AG10803 (cell line): Measurements from ENCODE around the gene NEGR1.
A peak's percentile ranks its signal among the peaks of the same experiment; 100 is the strongest.

Experiments
- DNase-seq: peaks from one replicate; pipeline ENCODE4 v3.0.0; 2010; ENCODE audit warnings: low read depth
- H3K4me3 ChIP-seq: 2 replicates; pipeline ENCODE4 v1.5.1; 2011; ENCODE audit warnings: mild to moderate bottlenecking, low read length, control low read depth
- CTCF ChIP-seq: conservative IDR thresholded peaks from 2 replicates; pipeline ENCODE4 v1.5.1; 2011; ENCODE audit warnings: mild to moderate bottlenecking, low read length, control low read depth, inconsistent platforms

The NEGR1 gene

GRCh38 chr1:72285074-72285425 lies 2.7 kb upstream of the NEGR1 start:
- peak overlapping the region; percentile 90 for H3K4me3 ChIP-seq

GRCh38 chr1:72284348-72285073 lies 2.2 kb upstream of the NEGR1 start:
- peak; percentile 98 for DNase-seq
- peak overlapping the region; percentile 90 for H3K4me3 ChIP-seq
- peak; percentile 28 for TF ChIP-seq CTCF

More at GRCh38 chr1:72285074-72285425, 2.7 kb upstream of the NEGR1 start:
- TF ChIP-seq CTCF: peak; percentile 24; the same call in 1 of the 2 replicates
- no peak for DNase-seq

- TF ChIP-seq CTCF: no peak
- DNase-seq: no peak
- H3K4me3 ChIP-seq: peak overlapping the region; percentile 90
Measured at GRCh38 chr1:72284084-72284347, 1.7 kb upstream of the NEGR1 start.

GRCh38 chr1:72283307-72284083 lies 1.2 kb upstream of the NEGR1 start:
- H3K4me3 ChIP-seq: peak overlapping the region; percentile 90
- peak; percentile 88 for DNase-seq
- TF ChIP-seq CTCF: no peak

GRCh38 chr1:72283022-72283306 lies 625 bp upstream of the NEGR1 start:
- TF ChIP-seq CTCF: no peak
- peak overlapping the region; percentile 90 for H3K4me3 ChIP-seq
- no peak for DNase-seq

GRCh38 chr1:72281637-72282270 lies 585 bp downstream of the NEGR1 start:
- no peak for DNase-seq
- no peak for TF ChIP-seq CTCF
- H3K4me3 ChIP-seq: peak overlapping the region; percentile 85

GRCh38 chr1:72281144-72281543 lies 1.2 kb downstream of the NEGR1 start:
- peak; percentile 23 for DNase-seq
- H3K4me3 ChIP-seq: peak overlapping the region; percentile 85
- no peak for TF ChIP-seq CTCF
